ENCODE measurements around the gene WIPF2.

- no peak for TF ChIP-seq CTCF (IDR thresholded peaks at IDR 0.05)
- peak; percentile 23 to 30 for TF ChIP-seq POLR2A (IDR thresholded peaks at IDR 0.05)
These were observed 103.5 kb downstream of the WIPF2 start for GRCh38 chr17:40322358-40323315.

Data from adrenal gland (tissue), 5 donors.